Mucosa of stomach (tissue), 1 donor: ENCODE data around the gene VAC14.
"Not testable (repeated sequence)": the region's sequence is repeated elsewhere in the genome, so short reads cannot be mapped to it uniquely, and the experiment has no call there.

Experiments
- H3K27me3 ChIP-seq: one replicate; pipeline ENCODE4 v1.7.0; 2013; ENCODE audit warnings: mild to moderate bottlenecking, low read length; ENCODE audit not compliant: control insufficient read depth, insufficient read depth
- H3K36me3 ChIP-seq: one replicate; pipeline ENCODE4 v1.7.0; 2013; ENCODE audit warnings: low read length; ENCODE audit not compliant: control insufficient read depth, insufficient read depth
- H3K4me1 ChIP-seq: one replicate; pipeline ENCODE4 v1.7.0; 2013; ENCODE audit warnings: mild to moderate bottlenecking, low read length; ENCODE audit not compliant: control insufficient read depth, insufficient read depth
- H3K4me3 ChIP-seq: one replicate; pipeline ENCODE4 v1.7.0; 2013; ENCODE audit warnings: low read length
- H3K9ac ChIP-seq: one replicate; pipeline ENCODE4 v1.7.0; 2013; ENCODE audit warnings: mild to moderate bottlenecking, low read length, moderate library complexity
- H3K9me3 ChIP-seq: one replicate; pipeline ENCODE4 v1.7.0; 2013; ENCODE audit warnings: mild to moderate bottlenecking, low read length, moderate library complexity; ENCODE audit not compliant: control insufficient read depth
- donor health status: Pancreatic carcinoma.

The VAC14 gene

DNA sequence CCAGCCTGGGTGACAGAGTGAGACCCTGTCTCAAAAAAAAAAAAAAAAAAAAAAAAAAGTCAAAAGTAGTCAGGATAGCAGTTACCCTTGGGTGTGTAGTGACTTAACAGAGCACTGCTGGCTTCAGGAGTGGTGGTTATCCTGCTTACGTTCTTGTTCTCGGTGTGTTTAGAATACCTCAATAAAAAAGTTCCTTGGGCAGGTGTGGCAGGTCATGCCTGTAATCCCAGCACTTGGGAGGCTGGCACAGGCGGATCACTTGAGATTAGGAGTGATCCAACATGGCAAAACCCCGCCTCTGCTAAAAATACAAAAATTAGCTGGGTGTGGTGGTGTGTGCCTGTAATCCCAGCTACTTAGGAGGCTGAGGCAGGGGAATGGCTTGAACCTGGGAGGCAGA lies 130.0 kb downstream of the VAC14 start:
- not testable (repeated sequence) for H3K9me3 ChIP-seq, H3K4me3 ChIP-seq, H3K4me1 ChIP-seq, H3K36me3 ChIP-seq, H3K27me3 ChIP-seq, H3K9ac ChIP-seq

DNA sequence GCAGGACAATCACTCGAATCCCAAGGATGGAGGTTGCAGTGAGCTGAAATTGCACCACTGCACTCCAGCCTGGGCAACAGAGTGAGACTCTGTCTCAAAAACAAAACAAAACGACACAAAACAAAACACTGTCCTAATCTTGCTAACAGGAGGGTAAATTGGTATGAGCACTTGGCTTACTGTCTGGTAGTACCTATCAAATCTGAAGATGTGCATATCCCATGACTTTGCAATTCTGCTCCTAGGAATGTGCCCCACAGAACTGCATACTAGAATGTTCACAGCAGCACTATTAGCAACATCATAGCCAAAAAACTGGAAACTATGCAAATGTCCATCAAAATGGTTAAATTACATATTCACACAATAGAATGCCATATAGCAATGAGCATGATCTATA lies 130.8 kb downstream of the VAC14 start:
- H3K9me3 ChIP-seq = no peaks in the 10 kb centered on the region
- H3K36me3 ChIP-seq = no peaks in the 10 kb centered on the region
- no peak overlapping the region for H3K4me3 ChIP-seq
- no peaks in the 10 kb centered on the region for H3K4me1 ChIP-seq
- H3K9ac ChIP-seq = no peak overlapping the region
- H3K27me3 ChIP-seq = no peaks in the 10 kb centered on the region

DNA sequence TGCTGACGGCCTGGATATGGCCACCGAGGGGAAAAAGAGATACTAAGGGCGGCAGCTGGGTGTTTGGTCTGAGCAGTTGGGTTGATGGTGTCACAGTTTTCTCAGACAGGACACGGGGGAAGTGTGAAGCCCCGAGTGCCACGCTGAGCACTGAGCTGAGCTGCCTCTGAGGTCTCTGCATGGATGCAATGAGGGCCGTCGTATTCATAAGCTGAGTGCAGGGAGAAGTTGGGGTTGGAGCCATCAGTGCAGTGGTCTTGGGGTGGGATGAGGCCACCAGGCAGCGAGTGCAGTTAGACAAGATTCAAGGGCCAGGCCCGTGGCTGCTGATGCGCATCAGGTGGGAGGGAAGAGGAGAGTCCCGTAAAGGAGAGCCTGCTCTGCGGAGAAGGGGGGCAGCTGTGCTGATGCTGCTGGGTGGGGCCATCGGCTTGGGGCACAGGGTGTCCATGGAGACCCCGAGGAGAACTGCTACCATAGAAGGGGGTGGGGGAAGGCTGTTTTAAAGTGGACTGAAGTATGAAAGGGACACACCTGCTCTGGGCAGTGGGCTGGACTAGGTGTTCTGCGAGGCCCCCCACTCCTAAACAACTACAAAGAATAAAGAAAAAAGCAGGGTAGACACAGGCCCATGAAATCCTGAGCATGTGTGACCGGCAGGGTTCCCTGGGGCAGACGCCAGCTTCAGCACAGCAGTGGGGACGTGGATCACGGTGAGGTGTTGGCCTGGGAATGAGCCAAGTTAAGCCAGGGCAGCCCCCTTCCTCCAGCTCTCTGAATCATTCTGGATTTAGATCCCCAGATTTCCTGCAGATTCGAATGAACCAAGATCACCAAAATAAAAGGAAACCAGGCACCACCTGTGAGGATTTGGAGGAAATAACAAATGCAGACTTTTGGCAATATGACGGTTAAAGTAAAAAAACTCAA lies 134.9 kb downstream of the VAC14 start:
- H3K9ac ChIP-seq = no peak overlapping the region
- H3K36me3 ChIP-seq = no peaks in the 10 kb centered on the region
- H3K9me3 ChIP-seq = no peaks in the 10 kb centered on the region
- no peaks in the 10 kb centered on the region for H3K27me3 ChIP-seq
- H3K4me1 ChIP-seq = no peaks in the 10 kb centered on the region
- H3K4me3 ChIP-seq = no peak overlapping the region

DNA sequence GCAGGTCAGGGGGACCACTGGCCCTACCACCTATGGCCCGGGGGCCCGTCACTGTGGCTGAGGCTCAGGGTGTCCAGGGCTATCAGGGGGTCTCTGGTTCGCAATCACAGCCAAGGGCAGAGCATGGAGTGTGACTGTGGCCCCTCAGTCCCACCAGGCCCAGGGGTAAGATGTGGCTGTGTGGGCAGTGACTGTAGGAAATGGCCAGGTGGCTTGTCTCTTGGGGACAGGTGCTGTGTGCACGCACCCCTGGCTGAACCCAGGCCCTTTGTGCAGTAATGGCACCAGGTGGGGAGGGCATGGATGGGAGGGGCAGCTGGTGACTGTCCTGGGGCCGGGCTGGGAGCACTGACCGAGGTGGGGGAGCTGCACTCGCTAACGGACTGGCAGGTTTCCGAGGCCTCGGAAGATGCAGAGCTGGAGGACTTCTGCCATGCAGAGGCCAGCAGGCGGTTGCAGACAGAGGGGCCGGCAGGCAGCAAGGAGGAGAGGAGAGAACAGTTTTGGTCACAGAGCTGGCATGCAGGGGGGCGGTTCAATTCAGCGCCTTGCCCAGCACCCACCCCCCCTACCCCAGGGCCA lies 135.8 kb downstream of the VAC14 start:
- H3K4me1 ChIP-seq = no peaks in the 10 kb centered on the region
- no peaks in the 10 kb centered on the region for H3K27me3 ChIP-seq
- no peak overlapping the region for H3K9ac ChIP-seq
- H3K4me3 ChIP-seq = no peak overlapping the region
- no peaks in the 10 kb centered on the region for H3K36me3 ChIP-seq
- no peaks in the 10 kb centered on the region for H3K9me3 ChIP-seq

DNA sequence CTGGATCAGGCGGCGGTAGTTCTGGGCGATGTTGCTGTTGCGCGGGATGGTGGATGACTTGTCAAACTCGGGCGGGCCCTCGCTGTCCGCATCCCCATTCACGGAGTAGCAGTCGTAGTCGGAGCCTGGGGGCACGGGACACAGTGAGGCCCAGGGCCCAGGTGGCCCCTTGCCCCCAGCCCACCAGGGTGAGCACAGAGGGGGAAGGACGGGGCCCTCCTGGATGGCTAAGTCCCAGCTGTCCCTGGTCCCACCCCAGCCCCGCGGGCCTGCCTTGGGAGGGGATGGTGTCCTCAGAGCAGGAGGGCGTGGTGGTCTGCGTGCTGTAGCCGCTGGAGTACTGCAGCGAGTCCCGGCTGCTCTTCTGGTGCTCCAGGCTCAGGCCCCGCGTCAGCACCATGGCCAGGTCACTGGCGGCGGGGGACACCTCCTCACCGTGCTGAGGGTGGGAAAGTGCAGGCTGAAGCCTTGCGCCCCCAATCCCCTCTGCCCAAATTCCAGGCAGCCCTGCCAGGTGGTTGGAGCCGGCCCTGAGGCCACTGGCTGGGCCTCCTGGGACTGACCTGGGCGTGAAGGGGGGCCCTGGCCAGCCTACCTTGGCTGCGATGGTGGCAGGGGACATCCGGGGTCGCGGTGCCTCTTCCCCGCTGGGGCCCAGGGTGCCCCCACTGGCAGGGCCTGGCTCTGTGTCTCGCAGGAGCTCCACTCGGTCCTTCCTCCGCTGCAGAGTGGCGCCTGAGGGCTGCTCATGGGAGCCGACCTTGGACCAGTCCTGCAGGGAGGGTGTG lies 136.4 kb downstream of the VAC14 start:
- Histone ChIP-seq H3K27me3 (no peaks in the 10 kb centered on the region), H3K9ac (no peak overlapping the region), H3K36me3 (no peaks in the 10 kb centered on the region), H3K4me1 (no peaks in the 10 kb centered on the region), H3K4me3 (no peak overlapping the region), H3K9me3 (no peaks in the 10 kb centered on the region)

DNA sequence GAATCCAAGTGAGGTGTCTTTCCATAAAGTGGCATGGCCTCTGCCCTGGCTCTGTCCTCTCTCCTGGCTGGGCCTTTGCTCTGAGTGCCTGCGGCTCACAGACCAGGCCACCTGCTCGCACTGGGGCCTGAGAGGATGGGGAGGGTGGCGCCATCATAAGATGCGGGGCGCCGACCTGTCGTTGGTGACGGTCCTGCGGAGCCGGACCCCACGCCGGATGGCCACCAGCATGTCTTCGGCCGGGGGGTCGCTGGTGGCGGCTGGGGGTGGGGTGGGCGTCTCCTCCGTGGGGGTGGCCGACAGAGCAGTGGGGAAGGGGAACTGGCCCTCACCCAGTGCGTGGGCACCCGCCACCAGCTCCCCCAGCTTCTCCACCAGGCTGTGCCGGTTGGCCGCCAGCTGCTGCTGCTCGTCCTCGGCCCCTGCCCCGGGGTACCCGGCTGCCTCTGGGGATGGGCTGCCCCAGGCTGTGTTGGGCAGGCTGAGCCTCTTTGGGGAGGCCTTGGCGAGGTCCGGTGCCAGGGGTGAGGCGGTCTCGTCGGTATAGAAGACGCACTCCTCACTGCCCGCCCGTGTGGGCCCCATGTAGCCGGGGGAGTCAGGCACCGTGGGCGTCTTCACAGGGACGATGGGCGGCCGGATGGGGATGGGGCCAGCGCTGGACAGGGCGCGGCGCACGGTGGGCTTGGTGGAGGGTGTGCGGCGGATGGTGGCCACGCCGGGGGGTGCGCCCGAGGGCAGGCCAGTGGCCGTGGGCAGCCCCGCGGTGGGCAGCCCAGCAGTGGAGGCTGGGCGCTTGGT lies 137.2 kb downstream of the VAC14 start:
- H3K9me3 ChIP-seq = no peaks in the 10 kb centered on the region
- H3K36me3 ChIP-seq = no peaks in the 10 kb centered on the region
- no peak overlapping the region for H3K4me3 ChIP-seq

DNA sequence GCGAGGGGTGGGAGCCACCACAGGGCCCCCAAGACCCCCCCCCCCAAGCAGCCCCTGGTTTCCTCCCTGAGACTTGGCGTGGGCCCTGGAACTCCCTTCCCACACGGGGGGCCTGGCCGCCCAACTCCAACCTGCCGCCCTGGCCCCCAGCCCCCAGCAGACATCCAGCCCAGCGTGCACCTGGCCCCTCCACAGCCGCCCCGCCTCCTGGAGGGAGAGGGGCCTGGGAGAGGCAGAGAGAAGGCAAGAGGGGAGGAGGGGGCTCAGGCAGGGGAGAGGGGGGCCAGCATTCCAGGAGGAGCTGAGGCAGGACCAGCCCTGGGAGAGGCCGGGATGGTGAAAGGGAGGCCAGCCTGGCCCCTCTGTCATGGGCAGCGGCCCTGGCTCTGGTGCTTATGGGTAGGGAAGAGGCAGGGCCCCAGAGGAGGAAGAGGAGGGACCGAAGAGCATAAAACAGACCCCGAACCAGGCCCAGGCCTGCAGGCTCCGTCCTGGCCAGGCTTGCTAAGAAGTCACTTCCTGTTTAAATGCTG lies 137.9 kb downstream of the VAC14 start:
- Histone ChIP-seq H3K27me3 (no peaks in the 10 kb centered on the region), H3K36me3 (no peaks in the 10 kb centered on the region), H3K9ac (no peak overlapping the region), H3K9me3 (no peaks in the 10 kb centered on the region), H3K4me3 (no peak overlapping the region), H3K4me1 (no peaks in the 10 kb centered on the region)

More for the DNA sequence above, 137.2 kb downstream of the VAC14 start:
- Histone ChIP-seq H3K9ac (no peak overlapping the region), H3K27me3 (no peaks in the 10 kb centered on the region), H3K4me1 (no peaks in the 10 kb centered on the region)

DNA sequence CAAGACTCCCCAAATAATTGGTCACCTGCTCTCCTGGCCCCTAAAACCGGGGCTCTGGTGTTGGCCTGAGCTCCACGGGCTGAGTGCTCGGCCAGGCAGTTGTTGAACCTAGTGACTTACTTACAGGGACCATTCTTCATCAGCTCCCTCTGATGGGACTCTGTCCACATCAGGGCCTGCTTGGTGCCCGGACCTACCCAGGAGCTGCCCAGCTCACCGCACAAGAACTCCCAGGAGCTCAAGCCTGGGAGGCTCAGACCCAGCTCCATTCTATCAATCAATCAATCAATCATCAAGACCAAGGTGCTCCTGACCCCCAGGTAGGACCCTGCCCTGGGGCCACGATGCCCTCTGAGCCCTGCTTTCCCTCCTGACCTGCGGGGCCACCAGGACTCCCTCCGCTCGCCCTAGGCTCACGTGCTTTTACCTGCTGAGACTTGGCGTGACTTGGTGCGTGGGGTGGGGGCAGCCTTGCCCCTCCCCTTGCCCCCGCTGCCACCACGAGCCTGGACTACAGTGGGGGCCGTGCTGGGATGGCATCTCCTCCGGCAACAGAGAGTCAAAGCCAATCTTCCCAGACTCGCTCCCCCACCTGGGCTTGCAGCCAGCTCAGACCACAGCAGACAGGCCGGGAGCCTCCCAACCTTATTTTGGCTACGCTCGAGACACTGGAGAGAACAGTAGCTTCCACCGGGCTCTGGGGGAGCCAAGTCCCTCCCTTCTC lies 138.9 kb downstream of the VAC14 start:
- no peaks in the 10 kb centered on the region for H3K36me3 ChIP-seq
- H3K9me3 ChIP-seq = no peaks in the 10 kb centered on the region
- no peak overlapping the region for H3K9ac ChIP-seq
- H3K4me1 ChIP-seq = no peaks in the 10 kb centered on the region
- no peaks in the 10 kb centered on the region for H3K27me3 ChIP-seq
- no peak overlapping the region for H3K4me3 ChIP-seq

DNA sequence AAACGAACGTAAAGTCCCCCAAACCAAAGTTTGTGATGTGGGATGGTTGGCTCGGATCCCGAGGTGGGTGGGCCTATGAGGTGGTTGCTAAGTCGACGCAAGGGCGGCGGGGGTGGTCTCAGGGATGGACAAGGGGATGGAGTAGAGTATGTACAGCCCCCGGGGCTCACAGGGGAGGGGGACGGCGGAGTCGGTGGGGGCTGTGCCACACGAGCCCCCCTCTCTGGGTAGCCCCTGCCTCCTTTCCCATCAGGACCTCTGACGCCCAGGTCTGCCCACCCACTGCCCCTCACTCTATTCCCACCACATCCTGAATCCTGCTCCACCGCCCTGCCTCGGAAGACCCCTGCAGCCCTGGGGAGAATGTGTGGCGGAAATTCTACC lies 139.4 kb downstream of the VAC14 start:
- no peak overlapping the region for H3K9ac ChIP-seq
- no peak overlapping the region for H3K4me3 ChIP-seq
- no peaks in the 10 kb centered on the region for H3K9me3 ChIP-seq
- no peaks in the 10 kb centered on the region for H3K27me3 ChIP-seq
- no peaks in the 10 kb centered on the region for H3K36me3 ChIP-seq
- no peaks in the 10 kb centered on the region for H3K4me1 ChIP-seq

DNA sequence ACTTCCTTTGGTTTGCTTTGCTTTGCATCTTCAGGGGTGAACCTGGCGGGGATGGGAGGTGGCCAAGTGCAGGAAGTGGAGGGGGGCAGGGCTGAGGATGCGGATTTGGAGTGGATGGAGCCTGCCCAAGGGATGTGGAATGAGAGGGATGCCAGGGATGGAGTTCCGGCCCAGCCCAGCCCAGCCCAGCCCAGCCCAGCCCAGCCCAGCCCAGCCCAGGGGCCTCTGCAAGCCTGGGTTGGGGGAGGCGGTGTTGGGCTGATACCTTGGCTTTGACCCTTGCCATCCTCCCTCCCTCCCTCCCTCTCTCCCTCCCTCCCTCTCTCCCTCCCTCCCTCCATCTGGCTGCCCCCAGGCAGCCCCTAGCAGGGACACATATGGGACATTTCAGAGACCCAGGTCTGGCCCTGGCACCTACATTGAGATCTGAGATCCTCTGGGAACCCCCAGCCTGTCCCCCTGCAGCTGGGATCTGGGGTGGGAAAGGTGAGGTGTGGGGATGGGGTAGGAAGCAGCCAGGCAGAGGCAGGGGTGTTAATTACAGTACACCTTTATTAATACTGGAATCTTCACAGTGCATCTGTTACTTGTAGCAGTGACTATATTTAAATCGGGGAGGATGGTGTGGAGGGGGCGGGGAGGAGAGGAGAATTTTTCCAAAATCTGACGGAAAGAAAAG lies 140.1 kb downstream of the VAC14 start:
- no peaks in the 10 kb centered on the region for H3K36me3 ChIP-seq
- no peaks in the 10 kb centered on the region for H3K9me3 ChIP-seq
- H3K4me3 ChIP-seq = no peak overlapping the region
- no peaks in the 10 kb centered on the region for H3K4me1 ChIP-seq
- H3K9ac ChIP-seq = no peak overlapping the region
- no peaks in the 10 kb centered on the region for H3K27me3 ChIP-seq
